ENCODE measurements around the gene PPP1R3G. TPM values are rescaled to one million over a fixed set of nuclear protein-coding genes. Genes with fewer than 3 reads are reported as not detected.

PPP1R3G gene
- total RNA-seq, 2 donors from 2014 or later: 1.5 to 1.7 TPM

- Histone ChIP-seq H3K27me3 (replicated peaks; ENCODE audit: insufficient read depth) (no peaks in the 10 kb centered on the region), H3K4me1 (replicated peaks) (no peaks in the 10 kb centered on the region), H3K9me3 (no peaks in the 10 kb centered on the region), H3K27ac (peak overlapping the region; percentile 60 to 78), H3K4me3 (peak overlapping the region; percentile 46 to 50), H3K36me3 (no peaks in the 10 kb centered on the region)
- 3% methylated on average over 26 of the region's 74 CpGs for WGBS
- intact Hi-C loops (cut with DNase I): no loop called here
- no peak for DNase-seq (ENCODE audit: low spot score)
- TF ChIP-seq POLR2AphosphoS5 (IDR thresholded peaks at IDR 0.05): no peak
- TF ChIP-seq POLR2A (IDR thresholded peaks at IDR 0.05): no peak
- TF ChIP-seq CTCF (IDR thresholded peaks at IDR 0.05): no peak
These were observed 630 bp downstream of the PPP1R3G start for GRCh38 chr6:5085648-5086293.

- WGBS: 36% methylated on average over 53 of the region's 56 CpGs
- no peaks in the 10 kb centered on the region for H3K27me3 ChIP-seq (replicated peaks; ENCODE audit: insufficient read depth)
- TF ChIP-seq POLR2AphosphoS5 (IDR thresholded peaks at IDR 0.05): no peak
- TF ChIP-seq POLR2A (IDR thresholded peaks at IDR 0.05): no peak
- no peak for TF ChIP-seq CTCF (IDR thresholded peaks at IDR 0.05)
- peak overlapping the region; percentile 46 to 50 for H3K4me3 ChIP-seq
- no peaks in the 10 kb centered on the region for H3K9me3 ChIP-seq
- no peak for DNase-seq (ENCODE audit: low spot score)
- intact Hi-C loops (cut with DNase I): no loop called here
- no peak overlapping the region for H3K27ac ChIP-seq
- H3K36me3 ChIP-seq: no peaks in the 10 kb centered on the region
- H3K4me1 ChIP-seq (replicated peaks): no peaks in the 10 kb centered on the region
These were observed 1.3 kb downstream of the PPP1R3G start for GRCh38 chr6:5086294-5086890.

GRCh38 chr6:5087389-5087788, 2.2 kb downstream of the PPP1R3G start:
- intact Hi-C loops (cut with DNase I): no loop called here
- no peaks in the 10 kb centered on the region for H3K4me1 ChIP-seq (replicated peaks)
- H3K4me3 ChIP-seq: no peak overlapping the region
- 91% methylated on average over 19 of the region's 19 CpGs for WGBS
- TF ChIP-seq POLR2A (IDR thresholded peaks at IDR 0.05): no peak
- DNase-seq (ENCODE audit: low spot score): no peak
- no peaks in the 10 kb centered on the region for H3K27me3 ChIP-seq (replicated peaks; ENCODE audit: insufficient read depth)
- no peak overlapping the region for H3K27ac ChIP-seq
- H3K9me3 ChIP-seq: no peaks in the 10 kb centered on the region
- H3K36me3 ChIP-seq: no peaks in the 10 kb centered on the region

- H3K4me1 ChIP-seq (replicated peaks): no peaks in the 10 kb centered on the region
- H3K36me3 ChIP-seq: no peaks in the 10 kb centered on the region
- H3K27me3 ChIP-seq (replicated peaks; ENCODE audit: insufficient read depth): no peaks in the 10 kb centered on the region
- H3K9me3 ChIP-seq: no peaks in the 10 kb centered on the region
- DNase-seq (ENCODE audit: low spot score): no peak
- TF ChIP-seq POLR2A (IDR thresholded peaks at IDR 0.05) (no peak), CTCF (IDR thresholded peaks at IDR 0.05) (no peak), POLR2AphosphoS5 (IDR thresholded peaks at IDR 0.05) (no peak)
- WGBS: 77% methylated on average over 3 of the region's 3 CpGs
- H3K27ac ChIP-seq: no peak overlapping the region
- H3K4me3 ChIP-seq: no peak overlapping the region
- intact Hi-C loops (cut with DNase I): no loop called here
These were observed 3.6 kb downstream of the PPP1R3G start for GRCh38 chr6:5088780-5089179.

- DNase-seq (ENCODE audit: low spot score): no peak
- no peak overlapping the region for H3K27ac ChIP-seq
- no peaks in the 10 kb centered on the region for H3K4me1 ChIP-seq (replicated peaks)
- no peaks in the 10 kb centered on the region for H3K9me3 ChIP-seq
- intact Hi-C loops (cut with DNase I): no loop called here
- no peak overlapping the region for H3K4me3 ChIP-seq
- TF ChIP-seq POLR2AphosphoS5 (IDR thresholded peaks at IDR 0.05) (no peak), POLR2A (IDR thresholded peaks at IDR 0.05) (no peak), CTCF (IDR thresholded peaks at IDR 0.05) (no peak)
- no peaks in the 10 kb centered on the region for H3K27me3 ChIP-seq (replicated peaks; ENCODE audit: insufficient read depth)
- no peaks in the 10 kb centered on the region for H3K36me3 ChIP-seq
- 79% methylated on average over 5 of the region's 5 CpGs for WGBS
These were observed 4.6 kb downstream of the PPP1R3G start for GRCh38 chr6:5089481-5090438.
